Left ventricle myocardium superior (tissue), 1 donor: ENCODE results near the gene CRYBG1. TPM values are rescaled to one million over a fixed set of nuclear protein-coding genes. Genes with fewer than 3 reads are reported as not detected.
A peak's percentile ranks its signal among the peaks of the same experiment; 100 is the strongest.
"Not testable (repeated sequence)": the region's sequence is repeated elsewhere in the genome, so short reads cannot be mapped to it uniquely, and the experiment has no call there.

Source experiments
- ATAC-seq: fragments of 200-7000 bp; cut with Tn5 transposase; one replicate; pipeline ENCODE4 v1.9.1; 2020; ENCODE audit warnings: mild to moderate bottlenecking, moderate library complexity
- DNase-seq: peaks from one replicate; pipeline ENCODE4 v3.0.0-alpha.2; 2020
- intact Hi-C: fragments of 100-400 bp; cut with micrococcal nuclease; formaldehyde crosslinking; loops from one replicate; pipeline ENCODE4 v1.11.0; 2022
- total RNA-seq: library from RNA; stranded (reverse); fragmentation: NEBNext Ultra II Directional; extraction: Animal tissue kit (Norgen Biotek cat#: 25700); gene quantifications from one replicate; pipeline ENCODE4 v1.2.1, GENCODE V29; 2021
- donor health status: DM: no; HTN: yes; CAD: no; lungs with severe emphysema.

The CRYBG1 gene
- total RNA-seq, 1 donor from 2014 or later: 2.0 TPM

GRCh38 chr6:106560996-106561685 is 200.6 kb downstream of the CRYBG1 start:
- DNase-seq: no peak
- intact Hi-C loops: loop anchor here (10.0 kb wide), 2 partner anchors 216 to 1126 kb away; no protein-coding TSS in a partner anchor
- no peak for ATAC-seq

GRCh38 chr6:106561686-106562405 is 201.3 kb downstream of the CRYBG1 start:
- ATAC-seq: no peak
- intact Hi-C loops: loop anchor here (10.0 kb wide), 2 partner anchors 217 to 1127 kb away; no protein-coding TSS in a partner anchor
- no peak for DNase-seq

DNA sequence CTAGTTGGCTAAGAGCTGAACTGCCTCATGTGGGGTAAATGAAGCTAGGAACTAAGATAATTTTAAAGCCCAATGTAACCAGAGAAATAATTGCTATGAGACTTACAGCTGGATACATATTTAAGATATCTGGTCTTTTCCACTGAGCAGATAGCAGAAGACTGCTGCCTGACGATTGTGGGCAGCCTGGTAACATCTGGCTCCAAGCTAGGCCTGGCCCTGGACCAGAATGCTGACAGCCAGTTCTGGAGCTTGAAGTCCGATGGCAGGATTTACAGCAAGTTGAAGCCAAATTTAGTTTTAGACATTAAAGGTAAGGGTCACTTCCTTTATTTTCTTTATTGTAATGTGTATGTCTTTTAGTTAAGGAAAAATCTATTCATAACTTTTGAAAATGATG is 203.1 kb downstream of the CRYBG1 start:
- DNase-seq (peak; percentile 61), ATAC-seq (peak; percentile 77)
- intact Hi-C loops: loop anchor here (2.0 to 10.0 kb wide), 3 partner anchors 117 to 1129 kb away; no protein-coding TSS in a partner anchor

DNA sequence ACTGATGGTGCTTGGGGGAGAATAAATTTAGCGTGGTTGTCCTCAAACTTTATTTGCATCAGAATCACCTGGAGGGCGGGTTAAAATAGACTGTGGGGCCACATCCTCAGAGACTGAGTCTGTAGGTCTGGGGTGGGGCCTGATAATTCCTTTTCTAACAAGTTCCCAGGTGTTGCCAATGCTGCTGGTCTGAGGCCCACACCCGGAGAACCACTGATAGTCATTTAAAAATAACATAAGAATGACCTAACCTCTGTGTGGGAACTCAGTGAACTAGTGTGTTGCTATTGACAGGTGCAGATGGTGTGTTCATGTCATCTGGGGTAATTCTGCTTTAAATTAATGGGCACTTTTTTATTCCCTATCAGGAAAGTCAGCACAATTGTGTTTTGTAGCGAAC is 204.0 kb downstream of the CRYBG1 start:
- ATAC-seq (peak; percentile 83), DNase-seq (no peak)
- intact Hi-C loops: loop anchor here (2.0 to 10.0 kb wide), 3 partner anchors 118 to 1130 kb away; no protein-coding TSS in a partner anchor

DNA sequence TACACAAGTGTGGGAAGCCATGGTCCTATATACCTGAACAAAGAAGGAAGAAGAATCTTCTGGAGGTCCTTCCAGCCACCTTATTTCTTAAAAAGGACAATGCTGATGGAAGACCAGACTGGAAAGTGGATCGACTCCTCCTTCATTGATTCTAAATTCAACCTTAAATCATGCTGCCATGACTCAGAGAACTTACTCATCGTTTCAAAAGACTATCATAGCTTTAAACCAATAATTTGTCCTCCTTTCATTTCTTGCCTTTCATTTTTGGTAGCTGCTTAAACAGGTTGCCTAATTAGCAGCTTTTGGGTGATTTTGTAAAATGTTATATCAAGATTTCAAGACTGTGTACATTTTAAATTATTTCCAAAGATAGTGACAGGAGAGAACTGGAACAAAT is 208.0 kb downstream of the CRYBG1 start:
- DNase-seq (no peak), ATAC-seq (no peak)
- intact Hi-C loops: loop anchor here (10.0 kb wide), 2 partner anchors 224 to 1134 kb away; no protein-coding TSS in a partner anchor

DNA sequence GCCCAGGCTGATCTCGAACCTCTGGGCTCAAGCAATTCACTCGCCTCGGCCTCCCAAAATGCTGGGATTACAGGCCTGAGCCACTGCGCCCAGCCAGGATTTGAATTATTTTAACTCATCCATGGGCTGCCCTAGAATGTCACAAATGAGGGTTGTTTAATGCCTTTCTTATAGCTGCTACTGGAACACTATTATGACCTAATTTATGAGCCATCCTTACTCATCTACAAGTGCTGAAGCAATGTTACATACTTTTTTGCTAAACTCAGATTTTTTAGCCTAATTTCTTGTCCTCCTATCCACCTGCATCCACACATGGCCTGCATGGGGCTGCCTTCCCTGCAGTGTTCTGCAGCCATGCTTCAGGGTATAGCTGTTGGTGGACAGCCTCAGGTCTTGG is 208.9 kb downstream of the CRYBG1 start:
- intact Hi-C loops: loop anchor here (10.0 kb wide), 2 partner anchors 225 to 1135 kb away; no protein-coding TSS in a partner anchor
- DNase-seq (no peak), ATAC-seq (no peak)

- no peak for DNase-seq
- intact Hi-C loops: no loop called here
Observed at GRCh38 chr6:106572436-106572835, 211.9 kb downstream of the CRYBG1 start.

GRCh38 chr6:106572875-106573585 is 212.5 kb downstream of the CRYBG1 start:
- no peak for ATAC-seq

More at GRCh38 chr6:106572436-106572835, 211.9 kb downstream of the CRYBG1 start:
- ATAC-seq: no peak

DNA sequence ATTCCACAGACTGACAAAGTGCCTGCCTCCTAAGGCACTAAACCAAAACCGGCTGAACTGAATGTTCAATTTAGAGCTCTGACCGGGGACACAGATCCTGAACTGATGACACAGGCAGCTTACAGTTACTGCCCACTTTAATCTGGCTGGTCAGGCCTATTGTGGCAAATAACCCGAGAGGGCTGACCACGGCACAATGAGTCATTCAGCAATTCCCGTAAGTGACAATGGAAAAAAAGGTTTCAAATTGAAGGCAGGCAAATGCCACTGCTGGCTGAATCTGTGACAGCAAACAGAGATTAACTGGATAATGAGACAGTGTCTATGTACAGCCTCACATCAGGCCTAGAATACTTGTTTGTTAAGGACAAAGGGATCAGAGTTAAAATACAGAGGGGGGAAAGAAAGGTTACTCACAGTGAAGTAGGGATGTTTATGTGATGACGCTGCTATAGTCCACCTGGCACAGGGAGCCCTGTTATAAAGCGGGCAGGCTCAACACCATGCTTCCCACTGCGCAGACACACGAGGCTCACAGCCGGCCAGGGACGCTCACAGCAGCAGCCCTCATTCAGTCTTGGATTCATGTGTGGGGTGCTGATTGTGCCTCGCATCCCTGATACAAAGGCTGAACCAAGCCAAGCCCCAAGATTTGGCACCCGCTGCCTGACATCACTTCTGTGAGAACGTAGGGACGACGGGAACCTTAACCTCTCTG is 214.4 kb downstream of the CRYBG1 start:
- no peak for ATAC-seq
- DNase-seq: no peak
- intact Hi-C loops: no loop called here

More at GRCh38 chr6:106572875-106573585, 212.5 kb downstream of the CRYBG1 start:
- DNase-seq: no peak
- intact Hi-C loops: no loop called here

- DNase-seq: no peak
- intact Hi-C loops: no loop called here
Observed at GRCh38 chr6:106579281-106579680, 218.8 kb downstream of the CRYBG1 start.

GRCh38 chr6:106581468-106581867 is 221.0 kb downstream of the CRYBG1 start:
- no peak for DNase-seq
- peak; percentile 37 for ATAC-seq
- intact Hi-C loops: no loop called here

More at GRCh38 chr6:106579281-106579680, 218.8 kb downstream of the CRYBG1 start:
- ATAC-seq: no peak

- ATAC-seq (no peak), DNase-seq (no peak)
- intact Hi-C loops: no loop called here
Observed at GRCh38 chr6:106586815-106587415, 226.4 kb downstream of the CRYBG1 start.

GRCh38 chr6:106588937-106589336 is 228.4 kb downstream of the CRYBG1 start:
- intact Hi-C loops, DNase-seq, ATAC-seq: not testable (repeated sequence)

DNA sequence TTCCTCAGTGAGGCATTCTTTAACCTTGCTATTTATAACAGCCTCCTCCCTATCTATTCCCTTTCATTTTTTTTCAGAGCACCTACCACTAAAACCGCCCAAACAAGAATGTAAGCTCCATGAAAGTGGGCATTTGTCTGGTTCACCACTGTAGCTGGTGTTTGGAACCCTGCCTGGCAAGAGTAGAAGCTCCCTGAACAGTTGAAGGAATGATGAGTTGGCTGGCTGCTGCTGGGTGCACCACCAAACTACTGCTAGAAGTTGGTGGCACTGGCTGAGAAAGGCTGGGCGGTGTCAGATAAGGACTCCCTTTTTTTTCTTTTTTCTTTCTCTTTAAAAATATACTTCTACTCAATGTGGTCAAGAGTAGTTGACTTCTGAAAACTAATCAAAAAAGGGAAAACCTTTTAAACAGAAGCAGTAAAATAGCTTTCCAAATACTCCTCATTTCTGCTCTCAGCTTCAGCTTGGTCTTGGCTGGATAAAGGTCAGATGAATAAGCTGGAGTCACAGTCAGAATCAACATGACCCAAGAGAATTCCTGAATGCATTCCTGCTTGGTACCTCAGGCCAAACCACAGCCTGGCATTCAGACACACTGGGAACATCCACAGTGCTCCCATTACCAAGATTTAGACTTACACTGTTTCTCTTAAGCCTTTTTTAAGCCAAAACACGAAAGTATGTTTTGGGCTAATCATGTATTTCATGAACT is 230.8 kb downstream of the CRYBG1 start:
- DNase-seq (no peak), ATAC-seq (peak; percentile 32)
- intact Hi-C loops: no loop called here

DNA sequence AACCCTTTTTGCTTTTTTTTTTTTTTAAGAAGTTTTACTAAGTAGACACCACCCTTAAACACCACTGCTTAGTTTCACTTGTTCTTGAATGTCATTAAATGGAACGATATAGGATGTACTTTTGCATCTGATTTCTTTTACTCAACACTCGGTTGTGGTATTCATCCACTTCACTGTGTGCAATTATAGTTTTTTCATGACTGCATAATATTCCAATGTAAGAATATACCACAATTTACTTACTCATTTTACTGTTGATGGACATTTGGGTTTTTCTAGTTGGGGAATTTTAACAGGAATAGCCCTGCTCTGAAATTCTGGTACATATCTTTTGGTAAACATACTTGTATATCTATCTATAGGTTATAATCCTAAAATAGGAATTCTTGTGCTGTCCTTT is 238.9 kb downstream of the CRYBG1 start:
- intact Hi-C loops: no loop called here
- DNase-seq (no peak), ATAC-seq (no peak)

- intact Hi-C loops: no loop called here
- DNase-seq: no peak
- no peak for ATAC-seq
Observed at GRCh38 chr6:106600329-106600728, 239.8 kb downstream of the CRYBG1 start.

GRCh38 chr6:106608080-106608668 is 247.7 kb downstream of the CRYBG1 start:
- intact Hi-C loops: no loop called here
- ATAC-seq: no peak
- DNase-seq: no peak

DNA sequence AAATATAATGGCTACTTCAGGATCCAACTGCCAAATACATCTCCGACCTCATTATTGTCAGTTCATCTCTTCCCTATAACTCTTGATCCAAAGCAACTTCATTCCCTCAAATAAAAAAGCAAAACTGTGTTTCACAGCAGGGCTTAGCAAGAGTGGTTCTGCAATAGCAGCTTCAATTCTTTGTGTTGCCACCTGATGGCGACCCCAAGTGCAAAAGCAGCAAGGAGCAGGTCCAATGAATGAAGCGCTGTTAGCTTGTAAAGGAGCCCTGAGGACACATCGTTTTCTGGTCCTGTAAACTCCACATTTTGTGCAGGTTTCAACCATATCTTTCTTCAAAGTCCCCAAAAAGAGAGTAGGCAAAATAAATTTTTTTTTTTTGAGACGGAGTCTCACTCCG is 249.2 kb downstream of the CRYBG1 start:
- ATAC-seq (no peak), DNase-seq (no peak)
- intact Hi-C loops: no loop called here
